GM12878 (cell line): ENCODE measurements around the gene SPRR5. TPM values are rescaled to one million over a fixed set of nuclear protein-coding genes. Genes with fewer than 3 reads are reported as not detected.

Source experiments
- ATAC-seq: fragments of 200-7000 bp; cut with Tn5 transposase; 3 replicates; pipeline ENCODE4 v1.9.1; 2020; ENCODE audit warnings: mild to moderate bottlenecking, moderate library complexity
- BruUV-seq: library from RNA; stranded (reverse); fragments of 400-500 nt; replicated peaks from 2 replicates; lab custom pipeline; 2021; lab: Mats Ljungman, UMichigan
- CTCF ChIA-PET: fragments of 300-600 bp; sonication (Branson Sonifier 250); formaldehyde crosslinking; extraction: SDS; loops from one replicate; lab custom pipeline; 2021; ENCODE audit warnings: inconsistent platforms; lab: Yijun Ruan, JAX
- POLR2A ChIA-PET: fragments of 350-600 bp; formaldehyde crosslinking; extraction: SDS; loops from one replicate; lab custom pipeline; 2021; ENCODE audit warnings: inconsistent platforms; lab: Charles Lee
- RAD21 ChIA-PET: fragments of 300-600 bp; sonication (Branson Sonifier 250); formaldehyde crosslinking; loops from one replicate; lab custom pipeline; 2023; ENCODE audit warnings: antibody characterized with exemption; ENCODE audit not compliant: unreplicated experiment; lab: Charles Lee
- SMC1A ChIA-PET: fragments of 300-600 bp; sonication (Branson Sonifier 250); formaldehyde crosslinking; loops from one replicate; lab custom pipeline; 2023; ENCODE audit not compliant: unreplicated experiment, uncharacterized antibody; lab: Charles Lee
- DNase-seq: peaks from one replicate; pipeline ENCODE4 v3.0.0-alpha.2; 2011; ENCODE audit warnings: low read depth, low spot score
- FAIRE-seq: peaks from 3 replicates; lab custom pipeline; 2011; peaks lifted over from hg19 to GRCh38; lab: Jason Lieb, UNC
- H2AFZ ChIP-seq: 2 replicates; pipeline ENCODE4 v1.6.0; 2011; ENCODE audit warnings: low read depth, low read length, control low read depth; ENCODE audit not compliant: control insufficient read depth
- H3K27ac ChIP-seq: 2 replicates; pipeline ENCODE4 v1.5.1; 2011; ENCODE audit warnings: control low read depth; ENCODE audit not compliant: control insufficient read depth, insufficient read depth
- H3K27me3 ChIP-seq, 2 experiments: replicated peaks in 1 of 2; 2 replicates each; pipeline versions ENCODE4 v1.6.0 to v1.6.1; 2011; ENCODE audit warnings: low read length in 1 of 2; ENCODE audit not compliant: control insufficient read depth in 2 of 2, insufficient read depth in 2 of 2
- H3K36me3 ChIP-seq, 2 experiments: 2 replicates each; pipeline ENCODE4 v1.5.1; 2011; ENCODE audit warnings: low read length in 1 of 2; ENCODE audit not compliant: control insufficient read depth in 2 of 2, insufficient read depth in 2 of 2
- H3K4me1 ChIP-seq: 2 replicates; pipeline ENCODE4 v1.6.1; 2011; ENCODE audit warnings: mild to moderate bottlenecking, low read length, moderate library complexity, mixed read lengths; ENCODE audit not compliant: control insufficient read depth, insufficient read depth
- H3K4me2 ChIP-seq: 2 replicates; pipeline ENCODE4 v1.6.0; 2011; ENCODE audit warnings: control low read depth; ENCODE audit not compliant: control insufficient read depth, insufficient read depth
- H3K4me3 ChIP-seq: fragments of 200-600 bp; sonication (generic); 2 replicates; pipeline ENCODE4 v1.5.1; 2016
- H3K79me2 ChIP-seq: 2 replicates; pipeline ENCODE4 v1.6.0; 2011; ENCODE audit warnings: low read length; ENCODE audit not compliant: control insufficient read depth, insufficient read depth
- H3K9ac ChIP-seq: 2 replicates; pipeline ENCODE4 v1.8.0; 2011; ENCODE audit warnings: low read length, control low read depth, mixed read lengths; ENCODE audit not compliant: control insufficient read depth, insufficient read depth
- H3K9me3 ChIP-seq: replicated peaks from 3 replicates; pipeline ENCODE4 v1.5.1; 2011; ENCODE audit warnings: mild to moderate bottlenecking, low read length; ENCODE audit not compliant: control insufficient read depth, insufficient read depth
- H4K20me1 ChIP-seq: 2 replicates; pipeline ENCODE4 v1.6.0; 2011; ENCODE audit not compliant: control insufficient read depth, insufficient read depth
- MTA2 ChIP-seq: fragments of 450-650 bp; IDR thresholded peaks from 2 replicates; pipeline ENCODE4 v1.6.1; 2016; ENCODE audit warnings: low read depth, mild to moderate bottlenecking, moderate library complexity
- POU2F2 ChIP-seq: IDR thresholded peaks from 3 replicates; pipeline ENCODE4 v1.6.1; 2011; ENCODE audit warnings: low read depth, mild to moderate bottlenecking, low read length, borderline replicate concordance
- WGBS: methylation state at CpG from one replicate; pipeline ENCODE4 v1.1.6; 2016; ENCODE audit warnings: low lambda C conversion rate; ENCODE audit not compliant: insufficient replicate concordance, insufficient coverage; ENCODE audit errors: missing lambda C conversion rate; 5-methylcytosine and 5-hydroxymethylcytosine counted together
- in situ Hi-C: fragments of 300-500 bp; cut with MboI; formaldehyde crosslinking; loops from 9 replicates; pipeline ENCODE4 v1.14.3; 2018; ENCODE audit warnings: mixed read lengths
- intact Hi-C: fragments of 100-400 bp; cut with micrococcal nuclease; formaldehyde crosslinking; loops from one replicate; pipeline ENCODE4 v1.14.2; 2022; ENCODE audit not compliant: unreplicated experiment
- polyA plus RNA-seq, 11 experiments: library from polyadenylated mRNA; depleted of rRNA in 4 of 11; unstranded in 6 of 11; stranded (reverse) in 5 of 11; fragments of >200 nt; fragmentation: Nextera tagmentation in 4 of 11; fragmentation: Illumina TruSeq in 1 of 11; extraction: Ambion mirVana in 4 of 11; extraction: Trizol in 1 of 11; gene quantifications; 1 replicate in 1 of 11; 2 replicates in 10 of 11; pipeline versions ENCODE4 v1.2.1 to v1.2.3, GENCODE V29; 2011 to 2016; ENCODE audit warnings: inconsistent platforms in 2 of 11, missing spikeins in 2 of 11, low read depth in 1 of 11
- total RNA-seq, 4 experiments: library from RNA; depleted of rRNA in 3 of 4; stranded (reverse); fragments of >200 nt in 3 of 4; fragmentation: Illumina TruSeq in 1 of 4; extraction: Trizol in 1 of 4; gene quantifications; 2 replicates each; pipeline versions ENCODE4 v1.2.1 to v1.2.3, GENCODE V29; 2013 to 2021
- TF ChIP-seq, protein P1 (sequence below): IDR thresholded peaks from 2 replicates; pipeline ENCODE4 v1.6.1; 2012; ENCODE audit warnings: mild to moderate bottlenecking, low read depth, low read length
- TF ChIP-seq, protein P2 (sequence below): fragments of 450-650 bp; IDR thresholded peaks from 2 replicates; pipeline ENCODE4 v1.6.1; 2016; ENCODE audit warnings: mild to moderate bottlenecking

The SPRR5 gene
- total and polyA plus RNA-seq, 10 of the 15 experiments (the other 5 are each of a cell fraction or from before 2014, with no cell fraction given) = not detected

DNA sequence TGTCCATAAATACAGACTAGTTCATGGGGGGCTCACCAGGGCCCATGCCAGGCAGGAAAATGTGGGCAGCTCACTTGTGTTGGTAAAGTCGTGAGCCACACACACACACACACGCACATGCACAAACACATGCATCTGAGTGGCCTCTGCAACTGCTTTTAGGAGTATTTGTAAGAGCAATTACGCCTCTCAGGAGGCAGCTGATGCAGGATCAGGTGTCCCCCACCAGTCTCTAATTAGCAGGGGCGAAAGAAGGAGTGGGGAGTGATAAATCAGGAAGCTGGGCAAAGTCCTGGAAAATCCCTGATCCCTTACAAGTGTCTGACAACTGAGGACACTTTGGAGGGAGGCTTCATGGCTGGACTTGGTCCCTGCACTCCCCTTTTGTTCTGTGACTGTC, 44.4 kb upstream of the SPRR5 start (continued):
- no peak for TF ChIP-seq POU2F2
- no peak for TF ChIP-seq MTA2

DNA sequence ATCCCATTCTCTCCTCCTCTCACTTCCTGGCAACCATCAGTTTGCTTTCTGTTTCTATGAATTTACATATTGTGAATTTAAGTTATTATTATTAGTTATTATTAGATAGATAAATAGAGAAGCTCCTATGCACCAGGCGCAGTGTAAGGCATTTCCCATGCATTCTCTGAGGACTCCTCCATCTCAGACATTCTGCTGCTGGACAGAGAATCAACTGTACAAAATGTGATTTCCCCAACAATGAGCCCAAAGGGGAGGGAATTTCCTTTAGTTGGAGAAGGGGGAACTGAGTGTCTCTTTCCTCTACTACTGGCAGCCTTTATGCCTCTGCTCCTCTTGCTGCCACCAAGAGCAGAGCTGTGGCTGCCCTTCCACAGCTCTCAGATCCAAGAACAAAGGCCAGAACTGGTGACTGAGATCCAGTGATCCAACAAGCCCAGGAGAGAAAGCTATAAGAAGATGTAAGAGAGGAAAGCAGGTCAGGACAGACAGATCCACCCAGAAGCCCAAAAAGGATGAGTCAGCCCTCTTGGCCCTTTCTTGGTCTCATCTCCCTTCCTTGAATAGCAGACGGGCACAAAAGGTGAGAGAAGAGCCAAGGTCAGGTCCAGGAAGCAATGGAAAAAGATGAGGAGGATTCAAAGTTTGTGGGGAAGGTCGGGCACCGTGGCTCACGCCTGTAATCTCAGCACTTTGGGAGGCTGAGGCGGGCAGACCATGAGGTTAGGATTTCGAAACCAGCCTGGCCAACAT, 42.1 kb upstream of the SPRR5 start:
- ChIA-PET CTCF (interaction anchor here (1.0 to 1.8 kb wide), 4 partner anchors 9 to 35 kb away, joined by 3 to 5 read pairs (median 3); no protein-coding TSS in a partner anchor), RAD21 (interaction anchor here (1.0 to 1.6 kb wide), 2 partner anchors 9 kb away, joined by 4 read pairs; no protein-coding TSS in a partner anchor), SMC1A (interaction anchor here (0.7 to 1.4 kb wide), 3 partner anchors 16 to 140 kb away, joined by 3 to 5 read pairs (median 3); no protein-coding TSS in a partner anchor), POLR2A (interaction anchor here (0.8 kb wide), 1 partner anchor 9 kb away, joined by 6 read pairs; no protein-coding TSS in a partner anchor)
- Histone ChIP-seq H3K36me3 (no peaks in the 10 kb centered on the region), H3K27ac (no peak overlapping the region), H3K4me1 (peaks cover 40% of the 10 kb centered on the region), H3K4me3 (no peak overlapping the region), H3K4me2 (no peak overlapping the region; the same call in 1 of the 2 replicates), H2AFZ (no peak overlapping the region), H3K9me3 (no peaks in the 10 kb centered on the region), H3K79me2 (no peaks in the 10 kb centered on the region), H3K27me3 (no peaks in the 10 kb centered on the region; a peak in 1 of 4 replicates), H3K9ac (no peak overlapping the region), H4K20me1 (no peaks in the 10 kb centered on the region)
- no peak for FAIRE-seq
- 55% methylated on average over 7 of the region's 7 CpGs for WGBS
- intact Hi-C loops (no loop called here), in situ Hi-C loops (no loop called here)
- no peak for ATAC-seq
- BruUV-seq = no TSS peak
- DNase-seq = no peak
- TF ChIP-seq, protein P1, sequence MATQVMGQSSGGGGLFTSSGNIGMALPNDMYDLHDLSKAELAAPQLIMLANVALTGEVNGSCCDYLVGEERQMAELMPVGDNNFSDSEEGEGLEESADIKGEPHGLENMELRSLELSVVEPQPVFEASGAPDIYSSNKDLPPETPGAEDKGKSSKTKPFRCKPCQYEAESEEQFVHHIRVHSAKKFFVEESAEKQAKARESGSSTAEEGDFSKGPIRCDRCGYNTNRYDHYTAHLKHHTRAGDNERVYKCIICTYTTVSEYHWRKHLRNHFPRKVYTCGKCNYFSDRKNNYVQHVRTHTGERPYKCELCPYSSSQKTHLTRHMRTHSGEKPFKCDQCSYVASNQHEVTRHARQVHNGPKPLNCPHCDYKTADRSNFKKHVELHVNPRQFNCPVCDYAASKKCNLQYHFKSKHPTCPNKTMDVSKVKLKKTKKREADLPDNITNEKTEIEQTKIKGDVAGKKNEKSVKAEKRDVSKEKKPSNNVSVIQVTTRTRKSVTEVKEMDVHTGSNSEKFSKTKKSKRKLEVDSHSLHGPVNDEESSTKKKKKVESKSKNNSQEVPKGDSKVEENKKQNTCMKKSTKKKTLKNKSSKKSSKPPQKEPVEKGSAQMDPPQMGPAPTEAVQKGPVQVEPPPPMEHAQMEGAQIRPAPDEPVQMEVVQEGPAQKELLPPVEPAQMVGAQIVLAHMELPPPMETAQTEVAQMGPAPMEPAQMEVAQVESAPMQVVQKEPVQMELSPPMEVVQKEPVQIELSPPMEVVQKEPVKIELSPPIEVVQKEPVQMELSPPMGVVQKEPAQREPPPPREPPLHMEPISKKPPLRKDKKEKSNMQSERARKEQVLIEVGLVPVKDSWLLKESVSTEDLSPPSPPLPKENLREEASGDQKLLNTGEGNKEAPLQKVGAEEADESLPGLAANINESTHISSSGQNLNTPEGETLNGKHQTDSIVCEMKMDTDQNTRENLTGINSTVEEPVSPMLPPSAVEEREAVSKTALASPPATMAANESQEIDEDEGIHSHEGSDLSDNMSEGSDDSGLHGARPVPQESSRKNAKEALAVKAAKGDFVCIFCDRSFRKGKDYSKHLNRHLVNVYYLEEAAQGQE = peak; percentile 67; the same call in 1 of the 2 replicates
- TF ChIP-seq, protein P2, sequence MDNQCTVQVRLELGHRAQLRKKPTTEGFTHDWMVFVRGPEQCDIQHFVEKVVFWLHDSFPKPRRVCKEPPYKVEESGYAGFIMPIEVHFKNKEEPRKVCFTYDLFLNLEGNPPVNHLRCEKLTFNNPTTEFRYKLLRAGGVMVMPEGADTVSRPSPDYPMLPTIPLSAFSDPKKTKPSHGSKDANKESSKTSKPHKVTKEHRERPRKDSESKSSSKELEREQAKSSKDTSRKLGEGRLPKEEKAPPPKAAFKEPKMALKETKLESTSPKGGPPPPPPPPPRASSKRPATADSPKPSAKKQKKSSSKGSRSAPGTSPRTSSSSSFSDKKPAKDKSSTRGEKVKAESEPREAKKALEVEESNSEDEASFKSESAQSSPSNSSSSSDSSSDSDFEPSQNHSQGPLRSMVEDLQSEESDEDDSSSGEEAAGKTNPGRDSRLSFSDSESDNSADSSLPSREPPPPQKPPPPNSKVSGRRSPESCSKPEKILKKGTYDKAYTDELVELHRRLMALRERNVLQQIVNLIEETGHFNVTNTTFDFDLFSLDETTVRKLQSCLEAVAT = no peak
